H1 (cell line): ENCODE results near the gene VPS11. TPM values are rescaled to one million over a fixed set of nuclear protein-coding genes. Genes with fewer than 3 reads are reported as not detected.

Source experiments
- CTCF ChIA-PET: fragments of 300-600 bp; sonication (Branson Sonifier 250); formaldehyde crosslinking; loops from one replicate; lab custom pipeline; 2021; ENCODE audit not compliant: partially characterized antibody; lab: Charles Lee
- POLR2A ChIA-PET: fragments of 300-600 bp; sonication (Branson Sonifier 250); formaldehyde crosslinking; loops from one replicate; lab custom pipeline; 2021; ENCODE audit warnings: inconsistent platforms; ENCODE audit not compliant: partially characterized antibody; lab: Charles Lee
- DNase-seq, 2 experiments: peaks; one replicate each; pipeline versions ENCODE4 v3.0.0 to v3.0.0-alpha.2; 2010 to 2022; ENCODE audit warnings: low spot score in 2 of 2, low read depth in 1 of 2, mixed read lengths in 1 of 2
- FAIRE-seq: peaks from 2 replicates; lab custom pipeline; 2011; peaks lifted over from hg19 to GRCh38; lab: Jason Lieb, UNC
- H2AFZ ChIP-seq: 2 replicates; pipeline ENCODE4 v1.8.1; 2012; ENCODE audit warnings: low read length, inconsistent platforms
- H2AK5ac ChIP-seq: 2 replicates; pipeline ENCODE4 v1.6.1; 2013; ENCODE audit warnings: low read depth, low read length
- H2BK120ac ChIP-seq: replicated peaks from 2 replicates; pipeline ENCODE3; 2013; ENCODE audit warnings: low read depth, low read length, inconsistent platforms
- H2BK12ac ChIP-seq: 2 replicates; pipeline ENCODE4 v1.6.1; 2013; ENCODE audit warnings: low read depth, low read length
- H2BK15ac ChIP-seq: 2 replicates; pipeline ENCODE4 v1.6.1; 2013; ENCODE audit warnings: low read length
- H2BK20ac ChIP-seq: 2 replicates; pipeline ENCODE4 v1.6.1; 2013; ENCODE audit warnings: low read length
- H2BK5ac ChIP-seq: 2 replicates; pipeline ENCODE4 v1.6.1; 2013; ENCODE audit warnings: low read depth, low read length
- H3K14ac ChIP-seq: 2 replicates; pipeline ENCODE4 v1.6.1; 2013; ENCODE audit warnings: inconsistent platforms; ENCODE audit not compliant: insufficient read length
- H3K18ac ChIP-seq: 2 replicates; pipeline ENCODE4 v1.6.1; 2013; ENCODE audit warnings: low read length; ENCODE audit errors: extremely low read depth
- H3K23ac ChIP-seq: 2 replicates; pipeline ENCODE4 v1.6.1; 2013; ENCODE audit warnings: inconsistent platforms; ENCODE audit not compliant: insufficient read length
- H3K23me2 ChIP-seq: 2 replicates; pipeline ENCODE4 v1.6.1; 2013; ENCODE audit warnings: low read depth, low read length
- H3K27ac ChIP-seq: 2 replicates; pipeline ENCODE4 v1.6.1; 2011; ENCODE audit warnings: low read depth, low read length, inconsistent platforms
- H3K27me3 ChIP-seq, 4 experiments: replicated peaks in 1 of 4; 1 replicate in 1 of 4; 2 replicates in 3 of 4; pipeline versions ENCODE4 v1.6.1 to v1.8.1; 2011 to 2013; ENCODE audit warnings: low read length in 3 of 4, mild to moderate bottlenecking in 3 of 4, inconsistent platforms in 2 of 4, mixed read lengths in 2 of 4, moderate library complexity in 1 of 4; ENCODE audit not compliant: control insufficient read depth in 3 of 4, insufficient read depth in 3 of 4; ENCODE audit errors: extremely low read depth in 1 of 4
- H3K36me3 ChIP-seq, 4 experiments: 2 replicates each; pipeline versions ENCODE4 v1.6.1 to v1.8.1; 2011 to 2013; ENCODE audit warnings: mild to moderate bottlenecking in 4 of 4, low read length in 3 of 4, moderate library complexity in 2 of 4, control low read depth in 1 of 4, inconsistent platforms in 1 of 4; ENCODE audit not compliant: insufficient read depth in 4 of 4, control insufficient read depth in 2 of 4
- H3K4ac ChIP-seq: replicated peaks from 2 replicates; pipeline ENCODE3; 2013; ENCODE audit warnings: low read length, low read depth, mixed read lengths, inconsistent platforms; ENCODE audit not compliant: insufficient read length
- H3K4me1 ChIP-seq, 4 experiments: replicated peaks in 1 of 4; 1 replicate in 1 of 4; 2 replicates in 3 of 4; pipeline versions ENCODE4 v1.6.1 to v1.8.1; 2011 to 2013; ENCODE audit warnings: low read length in 3 of 4, inconsistent platforms in 2 of 4, mixed read lengths in 1 of 4; ENCODE audit not compliant: insufficient read depth in 4 of 4, control insufficient read depth in 3 of 4
- H3K4me2 ChIP-seq, 2 experiments: 2 replicates each; pipeline versions ENCODE4 v1.6.1 to v1.8.1; 2011 to 2013; ENCODE audit warnings: low read depth in 2 of 2, low read length in 2 of 2, control low read depth in 1 of 2, inconsistent platforms in 1 of 2, mild to moderate bottlenecking in 1 of 2; ENCODE audit not compliant: insufficient read depth in 1 of 2
- H3K4me3 ChIP-seq, 4 experiments: fragments of 200-600, 300-600 bp in 1 of 4; sonication (generic), shearing (Covaris generic), sonication (Bioruptor Twin) in 1 of 4; 2 replicates each; pipeline versions ENCODE4 v1.5.1 to v1.8.1; 2011 to 2016; ENCODE audit warnings: low read length in 4 of 4, low read depth in 3 of 4, control low read depth in 2 of 4, inconsistent platforms in 2 of 4, mild to moderate bottlenecking in 2 of 4, mixed read lengths in 1 of 4, moderate library complexity in 1 of 4; ENCODE audit not compliant: insufficient read depth in 2 of 4; ENCODE audit errors: extremely low read depth in 1 of 4
- H3K56ac ChIP-seq: replicated peaks from 2 replicates; pipeline ENCODE3; 2013; ENCODE audit warnings: low read depth, mild to moderate bottlenecking, mixed read lengths, low read length, inconsistent platforms; ENCODE audit not compliant: insufficient read length
- H3K79me1 ChIP-seq: 2 replicates; pipeline ENCODE4 v1.6.1; 2013; ENCODE audit warnings: low read depth, low read length, control low read depth
- H3K79me2 ChIP-seq, 2 experiments: 2 replicates each; pipeline versions ENCODE4 v1.6.1 to v1.8.1; 2012 to 2013; ENCODE audit warnings: low read length in 2 of 2, mild to moderate bottlenecking in 2 of 2, inconsistent platforms in 1 of 2; ENCODE audit not compliant: insufficient read depth in 2 of 2, control insufficient read depth in 1 of 2
- H3K9ac ChIP-seq, 4 experiments: replicated peaks in 1 of 4; 1 replicate in 1 of 4; 2 replicates in 3 of 4; pipeline versions ENCODE4 v1.6.1 to v1.8.1; 2011 to 2013; ENCODE audit warnings: low read depth in 3 of 4, low read length in 3 of 4, control low read depth in 2 of 4, mild to moderate bottlenecking in 2 of 4, moderate library complexity in 2 of 4, inconsistent platforms in 1 of 4; ENCODE audit errors: extremely low read depth in 1 of 4
- H3K9me3 ChIP-seq, 2 experiments: 2 replicates each; pipeline versions ENCODE4 v1.6.1 to v1.8.1; 2012 to 2013; ENCODE audit warnings: mild to moderate bottlenecking in 2 of 2, moderate library complexity in 2 of 2, control low read depth in 1 of 2, inconsistent platforms in 1 of 2, low read depth in 1 of 2, low read length in 1 of 2, mixed read lengths in 1 of 2; ENCODE audit not compliant: insufficient read depth in 2 of 2
- H4K20me1 ChIP-seq, 2 experiments: replicated peaks in 1 of 2; 2 replicates each; pipeline versions ENCODE3 to v1.8.1; 2011 to 2013; ENCODE audit warnings: inconsistent platforms in 2 of 2, low read length in 2 of 2, mild to moderate bottlenecking in 1 of 2; ENCODE audit not compliant: insufficient read depth in 2 of 2, control insufficient read depth in 1 of 2
- H4K5ac ChIP-seq: 2 replicates; pipeline ENCODE4 v1.6.1; 2013; ENCODE audit warnings: low read length, low read depth, mixed read lengths, inconsistent platforms; ENCODE audit not compliant: insufficient read length
- H4K8ac ChIP-seq: 2 replicates; pipeline ENCODE4 v1.8.0; 2013; ENCODE audit warnings: mild to moderate bottlenecking, moderate library complexity, low read length, inconsistent platforms; ENCODE audit not compliant: insufficient read depth; ENCODE audit errors: extremely low read depth
- H4K91ac ChIP-seq: replicated peaks from 2 replicates; pipeline ENCODE3; 2013; ENCODE audit warnings: low read length, mixed read lengths, inconsistent platforms; ENCODE audit not compliant: insufficient read length
- CREB1 ChIP-seq: IDR thresholded peaks from 2 replicates; pipeline ENCODE4 v1.6.1; 2012; ENCODE audit warnings: inconsistent platforms
- E2F6 ChIP-seq: IDR thresholded peaks from 2 replicates; pipeline ENCODE4 v1.6.1; 2012; ENCODE audit warnings: inconsistent platforms
- JUND ChIP-seq: IDR thresholded peaks from 2 replicates; pipeline ENCODE4 v1.6.1; 2011; ENCODE audit warnings: mild to moderate bottlenecking, improper control_type of control experiment, low read length
- SP2 ChIP-seq: IDR thresholded peaks from 2 replicates; pipeline ENCODE4 v1.6.1; 2012; ENCODE audit warnings: mild to moderate bottlenecking, low read length, inconsistent platforms
- SRF ChIP-seq: IDR thresholded peaks from 2 replicates; pipeline ENCODE4 v1.6.1; 2011; ENCODE audit warnings: mild to moderate bottlenecking, low read depth, low read length, moderate library complexity
- whole genome bisulfite sequencing, 2 experiments: shearing (Covaris generic) in 1 of 2; methylation state at CpG; one replicate each; pipeline versions ENCODE4 v1.1.6 to v1.1.7; 2013 to 2015; ENCODE audit warnings: low lambda C conversion rate in 2 of 2, mixed read lengths in 2 of 2, inconsistent platforms in 1 of 2, low coverage in 1 of 2, missing lambda C conversion rate in 1 of 2; ENCODE audit not compliant: insufficient replicate concordance in 2 of 2, insufficient coverage in 1 of 2, insufficient read length in 1 of 2; ENCODE audit errors: extremely low coverage in 1 of 2, missing lambda C conversion rate in 1 of 2; 5-methylcytosine and 5-hydroxymethylcytosine counted together
- polyA plus RNA-seq, 7 experiments: library from polyadenylated mRNA; depleted of rRNA in 3 of 7; stranded (reverse) in 5 of 7; unstranded in 2 of 7; fragments of >200 nt in 5 of 7; fragments of 200-250 nt in 2 of 7; gene quantifications; 1 replicate in 5 of 7; 2 replicates in 1 of 7; 4 replicates in 1 of 7; pipeline versions ENCODE4 v1.2.1 to v1.2.3, GENCODE V29; 2011 to 2013; ENCODE audit warnings: missing spikeins in 2 of 7, mixed read lengths in 2 of 7
- total RNA-seq: library from RNA; stranded (reverse); fragmentation: NEBNext Ultra II Directional; extraction: Animal tissue kit (Norgen Biotek cat#: 25700); gene quantifications from 2 replicates; pipeline ENCODE4 v1.2.1, GENCODE V29; 2021

Gene VPS11
- total and polyA plus RNA-seq, 2 of the 8 experiments (the other 6 are each of a cell fraction or from before 2014, with no cell fraction given): 13.1 to 15.5 TPM

- no peaks in the 10 kb centered on the region for H3K79me1 ChIP-seq
- H3K9me3 ChIP-seq: no peaks in the 10 kb centered on the region
- H3K56ac ChIP-seq: no peak overlapping the region
- H3K4me1 ChIP-seq: peaks cover 0 to 4% (median 1%) of the 10 kb centered on the region in 4 experiments; a peak in 2 of 7 replicates
- H2BK15ac ChIP-seq: no peak overlapping the region
- H2AFZ ChIP-seq: no peak overlapping the region
- CTCF ChIA-PET: interaction anchor here (0.6 to 2.0 kb wide), 5 partner anchors 12 to 174 kb away, joined by 3 to 5 read pairs (median 3); no protein-coding TSS in a partner anchor
- FAIRE-seq: no peak
- H2BK120ac ChIP-seq: no peak overlapping the region
- WGBS, 2 experiments: 83% methylated on average over 5 of the region's 5 CpGs; no CpG with 5 or more reads in 1 of the 2 experiments
- H3K23me2 ChIP-seq: no peaks in the 10 kb centered on the region; the same call in 1 of the 2 replicates
- no peak overlapping the region for H4K8ac ChIP-seq
- no peak overlapping the region for H2BK12ac ChIP-seq
- no peak for TF ChIP-seq JUND
- no peak for TF ChIP-seq CREB1
- no peak for TF ChIP-seq E2F6
- TF ChIP-seq SRF: no peak
- TF ChIP-seq SP2: no peak
- TF ChIP-seq, all 59 proteins: peak for 0
- Histone ChIP-seq H4K5ac (no peak overlapping the region), H3K23ac (no peak overlapping the region), H2BK5ac (no peak overlapping the region), H3K14ac (no peak overlapping the region), H3K27ac (no peak overlapping the region), H3K9ac (no peak overlapping the region), H3K4me3 (no peak overlapping the region), H3K18ac (no peak overlapping the region), H3K4me2 (no peak overlapping the region), H4K20me1 (no peaks in the 10 kb centered on the region), H3K4ac (no peak overlapping the region), H2AK5ac (no peak overlapping the region), H2BK20ac (no peak overlapping the region), H3K27me3 (no peaks in the 10 kb centered on the region), H4K91ac (no peak overlapping the region), H3K36me3 (no peaks in the 10 kb centered on the region), H3K79me2 (peaks cover 0 to under 1% of the 10 kb centered on the region in 2 experiments; a peak in 1 of 4 replicates)
- no peak for DNase-seq
- POLR2A ChIA-PET: interaction anchor here (0.6 to 2.1 kb wide), 4 partner anchors 10 to 64 kb away, joined by 3 to 14 read pairs (median 6); partner anchors contain the start of gene C2CD2L
These were observed 49.0 kb downstream of the VPS11 start for GRCh38 chr11:119116601-119117000.
